HG03025 (cell line): ENCODE data around the gene PIK3R5.

Experiments
- ATAC-seq: cut with Tn5 transposase; IDR thresholded peaks from one replicate; pipeline ENCODE4 v1.9.1; 2021; ENCODE audit warnings: mild to moderate bottlenecking, moderate library complexity; ENCODE audit not compliant: unreplicated experiment, low FRiP score

The PIK3R5 gene, protein sequence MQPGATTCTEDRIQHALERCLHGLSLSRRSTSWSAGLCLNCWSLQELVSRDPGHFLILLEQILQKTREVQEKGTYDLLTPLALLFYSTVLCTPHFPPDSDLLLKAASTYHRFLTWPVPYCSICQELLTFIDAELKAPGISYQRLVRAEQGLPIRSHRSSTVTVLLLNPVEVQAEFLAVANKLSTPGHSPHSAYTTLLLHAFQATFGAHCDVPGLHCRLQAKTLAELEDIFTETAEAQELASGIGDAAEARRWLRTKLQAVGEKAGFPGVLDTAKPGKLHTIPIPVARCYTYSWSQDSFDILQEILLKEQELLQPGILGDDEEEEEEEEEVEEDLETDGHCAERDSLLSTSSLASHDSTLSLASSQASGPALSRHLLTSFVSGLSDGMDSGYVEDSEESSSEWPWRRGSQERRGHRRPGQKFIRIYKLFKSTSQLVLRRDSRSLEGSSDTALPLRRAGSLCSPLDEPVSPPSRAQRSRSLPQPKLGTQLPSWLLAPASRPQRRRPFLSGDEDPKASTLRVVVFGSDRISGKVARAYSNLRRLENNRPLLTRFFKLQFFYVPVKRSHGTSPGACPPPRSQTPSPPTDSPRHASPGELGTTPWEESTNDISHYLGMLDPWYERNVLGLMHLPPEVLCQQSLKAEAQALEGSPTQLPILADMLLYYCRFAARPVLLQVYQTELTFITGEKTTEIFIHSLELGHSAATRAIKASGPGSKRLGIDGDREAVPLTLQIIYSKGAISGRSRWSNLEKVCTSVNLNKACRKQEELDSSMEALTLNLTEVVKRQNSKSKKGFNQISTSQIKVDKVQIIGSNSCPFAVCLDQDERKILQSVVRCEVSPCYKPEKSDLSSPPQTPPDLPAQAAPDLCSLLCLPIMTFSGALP

DNA sequence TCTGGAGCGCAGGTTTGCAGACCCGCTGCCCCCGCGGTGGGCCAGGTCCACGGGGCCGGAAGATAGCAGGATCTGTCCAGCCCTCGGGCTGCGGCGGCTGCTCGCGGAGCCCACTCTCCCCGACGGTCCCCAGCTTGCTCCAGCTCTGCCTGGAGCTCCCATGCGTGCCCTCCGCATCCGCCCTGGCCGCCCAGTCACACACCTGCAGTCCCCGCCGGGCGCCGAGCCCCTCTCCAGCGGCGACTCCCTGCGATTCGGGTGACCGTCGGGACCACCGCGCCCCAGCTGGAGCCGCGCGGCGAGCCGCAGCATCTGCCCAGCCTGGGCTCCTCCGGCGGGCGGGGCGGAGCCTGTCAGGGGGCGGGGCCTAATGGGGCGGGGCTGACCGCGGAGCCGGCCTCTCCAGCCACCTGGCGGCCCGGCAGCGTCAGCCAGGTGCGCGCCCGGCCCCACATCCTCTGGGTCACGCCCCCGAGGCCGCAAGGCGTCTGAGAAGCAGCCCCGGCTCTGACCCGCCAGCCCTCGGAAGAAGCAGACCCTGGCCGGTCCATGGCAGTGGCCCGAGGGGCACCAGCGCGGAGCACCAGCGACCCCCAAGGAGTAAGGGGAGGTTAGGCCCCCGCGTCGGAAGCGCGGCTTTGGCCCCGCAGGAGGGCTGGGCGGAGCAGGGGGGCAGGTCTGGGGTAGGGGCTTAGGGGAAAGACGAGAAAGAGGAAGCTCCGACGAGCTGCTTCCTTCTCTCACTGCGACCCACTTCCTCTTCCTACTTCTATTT, at the start of gene PIK3R5:
Gene PIK3R5 (minus strand): TSS at position 314 of the 775 bp plus-strand sequence. CDS start 54,213 bp downstream, outside the sequence.
- no peak for ATAC-seq

DNA sequence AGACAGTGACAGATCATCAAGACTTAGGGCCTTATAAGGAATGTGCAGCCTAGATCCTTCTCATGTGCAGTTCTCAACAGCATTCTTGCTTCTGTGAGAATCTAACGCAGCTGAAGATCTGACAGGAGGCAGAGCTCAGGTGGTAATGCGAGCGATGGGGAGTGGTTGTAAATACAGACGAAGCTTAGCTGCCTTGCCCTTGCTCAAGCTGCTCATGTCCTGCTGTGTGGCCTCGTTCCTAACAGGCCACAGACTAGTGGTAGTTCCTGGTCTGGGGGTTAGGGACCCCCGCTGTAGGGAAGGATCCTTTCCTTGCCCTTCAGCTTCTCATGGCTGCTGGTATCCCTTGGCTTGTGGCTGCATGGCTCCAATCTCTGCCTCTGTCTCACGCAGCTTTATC, 45.5 kb upstream of the PIK3R5 start:
- ATAC-seq, result no peak

DNA sequence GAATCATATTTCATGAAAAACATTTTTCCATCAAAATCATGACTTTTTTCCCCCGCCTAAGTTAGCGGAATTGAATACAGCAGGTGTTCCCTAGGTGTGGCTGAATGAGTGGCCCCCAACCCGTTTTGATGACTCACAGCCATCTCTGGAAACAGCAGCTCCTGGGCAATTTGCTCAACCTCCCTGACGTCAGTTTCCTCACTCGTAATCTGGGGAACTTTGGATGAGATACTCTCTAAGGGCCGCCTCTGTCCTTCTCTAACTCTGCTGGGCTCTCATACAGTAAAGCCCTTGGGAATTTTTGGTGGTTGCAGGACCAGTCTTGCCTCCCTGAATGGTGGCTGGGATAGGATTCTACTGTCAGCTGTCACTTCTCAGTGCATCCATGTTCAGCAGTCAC, 44.2 kb upstream of the PIK3R5 start:
- no peak for ATAC-seq

DNA sequence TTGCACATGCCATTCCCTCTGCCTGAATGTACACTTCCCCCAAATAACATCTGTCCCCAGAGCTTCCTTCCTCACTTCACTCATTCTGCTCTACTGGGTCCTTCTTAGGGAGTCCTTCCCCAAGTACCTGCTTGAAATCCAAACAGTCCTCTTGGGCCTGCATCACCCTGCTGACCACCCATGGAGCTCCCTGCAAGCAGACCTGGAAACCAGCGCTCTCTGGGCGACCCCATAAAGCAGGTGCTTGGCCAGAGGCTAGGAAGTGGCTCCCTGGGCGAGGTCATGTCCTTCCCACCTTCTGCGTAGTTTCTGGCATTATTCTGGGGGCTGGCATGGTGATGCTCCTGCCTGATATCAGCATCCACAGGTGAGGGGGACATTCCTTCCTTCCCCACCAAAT, 43.6 kb upstream of the PIK3R5 start:
- ATAC-seq, result no peak

DNA sequence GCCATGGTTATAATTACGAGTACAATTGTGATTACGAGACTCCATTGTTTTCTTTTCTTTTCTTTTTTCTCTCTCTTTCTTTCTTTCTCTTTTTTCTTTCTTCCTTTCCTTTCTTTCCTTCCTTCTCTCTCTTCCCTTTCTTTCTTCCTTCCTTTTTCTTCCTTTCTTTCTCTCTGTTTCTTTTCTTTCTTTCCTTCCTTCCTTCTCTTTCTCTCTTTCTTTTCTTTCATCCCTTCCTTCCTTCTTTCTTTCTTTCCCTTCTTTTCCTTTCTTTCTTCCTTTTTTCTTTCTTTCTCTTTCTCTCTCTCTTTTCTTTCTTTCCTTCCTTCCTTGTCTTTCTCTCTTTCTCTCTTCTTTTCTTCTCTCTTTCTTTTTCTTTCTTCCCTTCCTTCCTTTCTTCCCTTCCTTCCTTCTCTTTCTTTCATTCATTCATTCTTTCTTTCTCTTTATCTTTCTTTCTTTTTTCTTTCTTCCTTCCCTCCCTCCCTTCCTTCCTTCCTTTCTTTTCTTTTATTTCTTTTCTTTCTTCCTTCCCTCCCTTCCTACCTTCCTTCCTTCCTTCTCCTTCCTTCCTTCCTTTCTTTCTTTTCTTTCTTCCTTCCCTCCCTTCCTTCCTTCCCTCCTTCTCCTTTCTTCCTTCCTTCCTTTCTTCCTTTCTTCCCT, 41.7 kb upstream of the PIK3R5 start:
- no peak for ATAC-seq

DNA sequence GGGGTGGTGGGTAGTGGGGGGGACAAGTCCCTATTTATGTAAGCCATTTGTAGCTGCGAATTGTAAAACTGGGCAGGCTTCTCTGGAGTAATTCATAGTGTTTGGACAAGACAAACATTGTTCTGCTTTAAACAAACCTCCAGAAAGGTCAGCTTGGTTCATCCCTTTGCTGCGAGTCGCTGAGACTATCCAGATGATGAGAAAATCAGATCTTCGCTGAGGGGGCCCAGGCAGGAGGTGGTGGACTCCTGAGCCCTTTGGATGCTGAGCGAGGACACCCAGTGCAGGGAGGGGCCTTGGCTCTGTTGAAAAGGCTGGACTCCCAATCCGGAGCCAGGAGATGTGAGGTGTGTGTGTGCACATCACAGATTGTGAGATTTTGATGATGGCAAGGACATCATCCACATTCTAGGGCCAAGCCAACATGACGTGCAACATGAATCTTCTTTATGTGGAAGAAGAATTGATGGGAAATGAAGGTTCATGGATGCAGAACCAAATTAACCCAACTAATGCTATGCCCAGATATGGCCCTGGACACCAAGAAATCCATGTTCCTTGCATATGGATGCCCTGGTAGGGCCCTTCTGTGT, 40.8 kb upstream of the PIK3R5 start:
- no peak for ATAC-seq

DNA sequence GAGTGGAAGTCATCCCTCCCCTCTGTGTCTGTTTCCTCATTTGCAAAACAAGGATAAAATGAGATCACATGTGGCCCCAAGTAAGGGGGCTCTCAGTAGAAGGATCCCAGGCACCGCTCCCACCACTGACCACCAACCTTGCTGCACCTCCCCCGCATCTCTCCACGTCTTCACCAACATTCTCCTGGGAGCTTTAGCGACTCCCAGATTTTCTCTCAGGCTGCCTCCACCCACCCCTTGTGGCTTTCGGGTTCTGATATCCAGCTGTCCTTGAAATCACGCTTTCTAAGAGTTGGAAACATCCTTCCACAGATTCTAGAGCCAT, 39.4 kb upstream of the PIK3R5 start:
- ATAC-seq, result no peak

DNA sequence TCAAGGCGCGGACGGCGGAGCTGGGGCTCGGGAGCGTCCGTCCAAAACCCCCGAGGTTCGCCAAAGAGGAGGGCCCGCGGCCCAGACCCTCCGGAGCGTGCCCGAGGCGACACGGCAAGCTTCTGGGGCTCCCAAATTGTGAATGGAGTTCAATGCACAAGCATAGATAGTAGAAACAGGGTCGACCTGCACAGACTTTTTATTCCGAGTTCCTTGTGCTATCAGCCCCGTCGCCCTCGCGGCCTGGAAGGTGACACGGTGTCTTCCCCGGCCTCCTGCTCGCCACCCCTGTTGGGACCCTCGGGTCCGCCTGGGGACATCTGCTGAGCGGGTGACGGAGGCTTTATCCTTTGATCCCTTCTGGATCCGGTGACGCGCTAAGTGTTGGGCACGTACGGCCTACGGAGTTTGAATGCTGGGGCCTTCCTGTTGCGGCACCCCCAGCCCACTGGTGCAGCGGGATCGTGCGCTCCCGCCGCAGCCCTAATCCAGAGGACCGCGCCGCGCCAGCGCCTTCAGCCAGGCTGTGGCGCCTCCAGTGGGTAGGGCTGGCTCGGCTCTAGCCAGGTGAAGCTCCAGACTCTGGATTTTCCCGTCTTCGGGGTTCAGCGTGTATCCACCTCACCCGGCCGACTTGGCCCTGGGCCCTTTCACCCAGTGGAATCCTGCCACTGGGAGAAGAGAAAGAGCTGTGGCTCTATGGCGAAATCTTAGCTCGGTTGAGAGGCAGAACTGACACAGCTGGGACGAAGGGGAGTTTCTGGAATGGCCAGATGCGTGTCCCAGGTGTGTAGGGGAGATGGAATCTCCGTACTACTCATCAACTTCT, 38.8 kb upstream of the PIK3R5 start:
- ATAC-seq, result no peak

DNA sequence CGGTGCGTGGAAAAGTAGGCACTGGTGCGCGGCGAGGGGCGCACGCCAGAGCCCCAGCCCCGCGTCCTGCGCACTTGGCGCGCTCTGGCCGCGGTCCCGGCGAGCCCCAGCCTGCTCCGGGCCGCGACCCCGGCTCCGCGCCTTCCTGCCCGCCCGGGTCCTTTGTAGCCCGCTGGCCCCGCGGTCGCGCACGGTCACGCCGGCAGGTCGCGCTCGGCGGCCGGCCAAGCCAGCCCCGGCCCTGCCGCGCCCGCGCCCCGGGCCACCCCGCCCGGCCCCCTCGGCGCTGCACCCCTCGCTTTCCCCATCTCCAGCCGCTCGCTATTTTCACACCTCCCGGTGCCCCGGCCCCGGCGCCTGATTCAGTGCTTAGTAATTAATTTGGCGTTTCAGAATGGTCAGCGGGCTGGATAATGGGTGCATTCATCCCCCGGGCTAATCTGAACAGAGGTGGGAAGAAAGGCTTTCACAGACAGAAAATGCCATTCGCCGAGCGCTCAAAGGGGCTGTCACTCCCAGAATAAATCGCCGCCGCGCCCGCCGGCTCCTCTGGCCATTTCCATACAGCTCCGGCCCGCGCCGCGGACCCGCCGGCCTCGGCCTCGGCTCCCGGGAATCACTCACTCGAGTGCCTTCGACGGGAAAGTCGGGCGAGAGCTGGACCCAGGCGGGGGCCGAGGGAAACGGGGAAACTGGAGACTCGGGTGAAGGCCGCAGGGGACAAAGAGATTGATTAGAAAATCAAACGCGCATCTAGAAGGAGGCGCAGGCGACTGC, 38.0 kb upstream of the PIK3R5 start:
- ATAC-seq, result no peak

DNA sequence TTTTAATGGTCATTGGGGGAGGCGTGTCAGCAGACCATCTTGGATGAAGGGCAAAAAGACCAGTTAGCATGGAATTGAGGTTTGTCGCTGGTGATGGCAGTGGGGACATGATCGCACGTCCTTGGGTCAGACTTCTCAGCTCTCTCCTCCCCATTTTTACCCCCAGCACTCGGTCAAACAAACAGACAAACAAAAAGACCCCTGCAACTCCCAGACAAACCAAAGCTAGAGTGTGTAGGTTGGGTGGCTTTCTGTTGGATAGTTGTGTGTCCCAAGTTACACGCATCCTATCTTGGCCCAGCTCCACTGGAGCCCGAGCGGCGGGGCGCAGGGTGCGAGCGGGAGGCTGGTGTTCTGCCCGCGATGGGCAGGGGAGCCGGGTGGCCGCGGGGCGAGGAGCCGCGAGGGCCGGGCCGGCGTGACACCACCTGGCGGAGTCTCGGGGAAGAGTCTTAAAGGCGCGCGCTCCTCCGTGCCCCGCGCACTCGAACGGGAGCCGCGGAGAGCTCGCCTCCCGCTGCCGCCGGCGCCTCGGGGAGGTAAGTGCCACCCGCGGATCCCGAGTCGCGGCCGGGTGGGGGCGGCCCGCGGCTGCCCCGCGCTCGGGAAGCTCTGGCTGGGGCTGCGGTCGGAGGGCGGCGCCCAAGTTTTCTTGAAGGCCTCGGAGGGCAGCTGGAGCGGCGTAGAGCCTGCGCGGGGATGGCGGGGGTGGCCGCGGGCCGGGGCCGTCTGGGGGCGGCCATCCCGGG, 37.3 kb upstream of the PIK3R5 start:
- ATAC-seq, result no peak

DNA sequence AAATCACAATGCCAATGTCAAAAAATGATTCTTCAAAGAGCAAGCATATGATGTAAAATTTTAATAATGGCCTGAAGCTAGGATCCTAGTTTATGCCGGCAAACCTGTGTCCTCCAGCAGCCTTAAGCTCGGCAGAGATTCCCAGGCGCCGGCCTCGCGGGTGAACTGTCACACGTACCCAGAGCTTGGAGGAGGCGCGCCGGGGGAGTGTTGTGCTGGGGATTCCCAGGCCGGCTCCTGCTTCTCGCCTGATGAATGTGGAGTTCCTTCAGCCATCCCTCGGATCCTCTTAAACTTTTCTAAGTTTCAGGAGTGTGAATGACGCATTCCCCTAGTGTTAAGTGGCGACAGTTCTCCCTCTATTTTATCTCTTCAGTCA, 36.7 kb upstream of the PIK3R5 start:
- ATAC-seq, result no peak

DNA sequence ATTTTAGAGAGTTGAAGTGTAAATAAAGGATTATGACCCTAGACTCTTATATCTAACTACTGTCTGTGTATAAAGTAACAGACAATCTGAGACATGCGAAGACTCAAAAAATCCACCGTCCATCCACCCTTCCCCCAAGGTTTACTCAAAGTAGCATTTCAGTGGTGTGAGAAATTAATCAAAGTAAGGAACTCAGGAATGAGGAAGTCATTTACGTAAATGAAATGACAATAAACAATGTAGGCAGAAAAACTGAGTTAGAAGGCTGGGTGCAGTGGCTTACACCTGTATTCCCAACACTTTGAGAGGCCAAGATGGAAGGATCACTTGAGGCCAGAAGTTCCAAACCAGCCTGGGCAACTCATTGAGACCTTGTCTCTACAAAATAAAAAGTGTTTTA, 36.1 kb upstream of the PIK3R5 start:
- ATAC-seq, result no peak

DNA sequence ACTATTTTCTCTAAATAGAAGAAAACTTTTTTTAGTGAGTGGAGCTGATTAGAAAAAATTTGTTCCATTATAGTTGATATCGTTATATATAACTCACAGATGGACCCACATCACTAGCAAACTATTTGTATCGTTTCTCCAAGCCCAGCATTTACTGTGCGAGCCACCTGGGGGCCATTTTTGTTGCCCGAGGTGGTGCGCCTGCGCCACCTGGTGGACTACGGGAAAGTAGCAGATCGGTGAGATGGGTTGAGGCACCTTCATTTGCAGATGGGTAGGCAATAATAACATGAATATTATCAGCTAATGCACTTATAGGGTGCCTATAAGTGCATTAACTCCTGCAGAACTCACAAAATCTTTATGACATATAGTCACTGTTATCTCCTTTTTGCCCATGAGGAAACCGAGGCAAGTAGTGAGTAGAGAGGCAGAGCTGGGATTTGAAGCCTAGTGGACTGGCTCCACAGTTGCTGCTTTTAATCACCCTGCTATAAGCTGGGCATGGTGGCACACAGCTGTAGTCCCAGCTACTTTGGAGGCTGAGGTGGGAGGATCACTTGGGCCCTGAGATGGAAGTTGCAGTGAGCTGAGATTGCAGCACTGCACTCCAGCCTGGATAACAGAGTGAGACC, 32.6 kb upstream of the PIK3R5 start:
- no peak for ATAC-seq

DNA sequence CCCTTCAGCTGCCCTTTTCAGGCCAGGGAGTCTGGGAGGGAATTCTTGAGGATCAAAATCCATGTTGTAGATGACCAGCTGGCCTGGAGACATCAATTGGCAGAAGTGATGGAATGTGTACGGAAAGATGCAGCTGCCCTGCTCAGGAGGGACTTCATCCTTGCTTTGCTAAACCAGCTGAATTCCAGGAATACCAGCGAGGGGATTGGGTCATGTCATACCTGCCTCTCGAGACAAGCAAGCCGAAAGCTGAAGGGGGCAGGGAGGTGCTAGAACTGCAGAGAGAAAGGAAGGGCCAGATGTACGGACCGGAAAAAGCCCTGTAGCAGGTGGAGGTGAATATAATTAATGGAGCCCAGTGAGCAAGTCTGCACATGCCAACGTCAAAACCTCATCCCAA, 30.2 kb upstream of the PIK3R5 start:
- no peak for ATAC-seq

DNA sequence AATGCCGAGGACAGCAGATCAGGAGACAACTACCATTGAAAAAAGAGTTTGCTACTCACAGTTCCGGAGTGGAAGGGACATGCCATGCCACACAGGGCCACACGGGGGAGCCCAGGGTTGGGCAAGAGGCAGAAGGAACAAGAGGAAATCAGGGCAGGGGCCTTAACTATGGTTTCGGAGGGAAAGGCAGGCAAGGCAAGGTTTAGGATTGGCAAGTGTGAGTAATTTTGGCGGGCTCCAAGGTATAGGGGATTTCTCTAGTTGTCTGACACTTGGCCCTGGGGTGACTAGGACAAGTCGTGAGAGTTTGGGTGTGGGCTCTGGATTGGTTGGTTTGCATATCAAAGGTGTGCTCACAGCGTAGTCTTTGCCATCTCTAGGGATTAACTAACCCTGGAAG, 28.8 kb upstream of the PIK3R5 start:
- ATAC-seq, result no peak

DNA sequence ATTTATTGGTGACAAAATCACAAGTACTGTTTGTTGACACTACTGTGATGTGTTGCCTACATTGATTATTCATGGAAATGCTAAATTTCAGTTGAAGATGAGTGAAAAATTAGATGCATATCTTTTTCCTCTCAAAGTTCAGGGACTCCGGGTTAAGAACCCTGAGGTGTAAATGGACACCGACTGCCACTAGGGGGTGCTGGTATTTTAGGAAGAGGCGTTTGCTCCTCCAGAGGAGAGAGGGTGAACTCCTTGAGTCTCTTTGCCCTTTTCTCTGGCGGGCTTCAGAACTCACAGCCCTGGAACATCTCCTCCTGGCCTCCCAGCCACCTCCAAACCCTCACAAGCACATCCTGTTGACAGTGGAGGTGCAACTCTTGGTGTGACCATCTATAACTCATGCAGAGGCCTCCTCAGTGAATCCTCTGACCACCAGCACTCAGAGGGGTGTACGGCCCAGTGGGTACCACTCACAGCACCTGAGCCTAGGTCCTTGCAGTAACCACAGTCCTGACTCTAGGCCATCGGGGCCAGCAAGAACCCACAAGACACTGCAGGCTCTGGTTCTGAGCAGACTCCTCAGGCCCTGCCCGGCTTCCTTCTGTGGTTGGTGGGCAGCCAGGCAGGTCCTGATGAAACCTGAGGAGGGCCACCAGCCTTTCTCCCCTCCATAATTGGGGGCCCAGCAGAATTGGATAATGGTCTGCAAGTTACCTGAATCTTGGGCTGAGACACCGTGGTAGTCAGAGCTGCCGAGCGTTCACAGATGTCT, 26.2 kb upstream of the PIK3R5 start:
- ATAC-seq, result no peak
